ENCODE results near the gene SMIM24.

GRCh38 chr19:3497757-3498520 is 17.6 kb upstream of the SMIM24 start:
- TF ChIP-seq CTCF (conservative IDR thresholded peaks at IDR 0.05; ENCODE audit: low read length) (no peak), EZH2phosphoT487 (IDR thresholded peaks at IDR 0.05; ENCODE audit: borderline replicate concordance) (no peak)
